Measurements from ENCODE around the gene SLC28A2. TPM values are rescaled to one million over a fixed set of nuclear protein-coding genes. Genes with fewer than 3 reads are reported as not detected.
"Not testable (repeated sequence)": the region's sequence is repeated elsewhere in the genome, so short reads cannot be mapped to it uniquely, and the experiment has no call there.

Gene SLC28A2
- polyA plus RNA-seq, 1 donor from 2014 or later = not detected

- Histone ChIP-seq H3F3A (ENCODE audit: insufficient read depth, low read length, poor library complexity, severe bottlenecking) (no peaks in the 10 kb centered on the region), H3K79me2 (replicated peaks; ENCODE audit: insufficient read depth, low read length) (no peaks in the 10 kb centered on the region), H3K4me2 (ENCODE audit: low read length) (no peak overlapping the region), H2AFZ (ENCODE audit: low read depth, low read length) (no peak overlapping the region), H3K9me2 (ENCODE audit: insufficient read depth, low read length) (no peaks in the 10 kb centered on the region), H3K27ac (ENCODE audit: low read length) (no peak overlapping the region), H3K36me3 (ENCODE audit: insufficient read depth, low read length) (no peaks in the 10 kb centered on the region), H3K4me3 (ENCODE audit: low read length) (no peak overlapping the region), H4K20me1 (ENCODE audit: insufficient read depth) (no peaks in the 10 kb centered on the region), H3K9ac (ENCODE audit: low read length) (no peak overlapping the region), H3K9me3 (ENCODE audit: low read length) (no peaks in the 10 kb centered on the region), H3K27me3 (ENCODE audit: insufficient read depth, low read depth, low read length) (no peaks in the 10 kb centered on the region)
- TF ChIP-seq EZH2 (IDR thresholded peaks at IDR 0.05; ENCODE audit: borderline replicate concordance, insufficient read depth, low read length, poor library complexity, severe bottlenecking) = no peak
These were observed 1.3 kb downstream of the SLC28A2 start for GRCh38 chr15:45253330-45253729.

- TF ChIP-seq EP300 (conservative IDR thresholded peaks at IDR 0.05; ENCODE audit: poor library complexity, severe bottlenecking) (no peak), REST (IDR thresholded peaks at IDR 0.05; ENCODE audit: borderline replicate concordance) (no peak), TAF1 (IDR thresholded peaks at IDR 0.05; ENCODE audit: low read depth) (no peak), CTCF (IDR thresholded peaks at IDR 0.05; ENCODE audit: poor library complexity, severe bottlenecking) (no peak), SMC3 (conservative IDR thresholded peaks at IDR 0.05; ENCODE audit: poor library complexity) (no peak), POLR2AphosphoS5 (IDR thresholded peaks at IDR 0.05) (no peak), RAD21 (conservative IDR thresholded peaks at IDR 0.05) (no peak), MXI1 (conservative IDR thresholded peaks at IDR 0.05; ENCODE audit: poor library complexity, severe bottlenecking) (no peak), EZH2 (IDR thresholded peaks at IDR 0.05; ENCODE audit: borderline replicate concordance, insufficient read depth, low read length, poor library complexity, severe bottlenecking) (no peak)
- Histone ChIP-seq H3K9me3 (ENCODE audit: low read length) (no peaks in the 10 kb centered on the region), H3K4me2 (ENCODE audit: low read length) (no peak overlapping the region)
These were observed 2.4 kb downstream of the SLC28A2 start for GRCh38 chr15:45254405-45254804.

GRCh38 chr15:45254824-45255223 is 2.8 kb downstream of the SLC28A2 start:
- not testable (repeated sequence) for H3K9me2 ChIP-seq (ENCODE audit: insufficient read depth, low read length); H3K9me3 ChIP-seq (ENCODE audit: low read length); H3K79me2 ChIP-seq (replicated peaks; ENCODE audit: insufficient read depth, low read length); H3K36me3 ChIP-seq (ENCODE audit: insufficient read depth, low read length); H3K4me3 ChIP-seq (ENCODE audit: low read length); H3K9ac ChIP-seq (ENCODE audit: low read length); H3K27me3 ChIP-seq (ENCODE audit: insufficient read depth, low read depth, low read length); H3K4me2 ChIP-seq (ENCODE audit: low read length); H2AFZ ChIP-seq (ENCODE audit: low read depth, low read length); H3K27ac ChIP-seq (ENCODE audit: low read length); H4K20me1 ChIP-seq (ENCODE audit: insufficient read depth); H3F3A ChIP-seq (ENCODE audit: insufficient read depth, low read length, poor library complexity, severe bottlenecking)

More at GRCh38 chr15:45254405-45254804, 2.4 kb downstream of the SLC28A2 start:
- Histone ChIP-seq H3K79me2 (replicated peaks; ENCODE audit: insufficient read depth, low read length) (no peaks in the 10 kb centered on the region), H3K27ac (ENCODE audit: low read length) (no peak overlapping the region), H3F3A (ENCODE audit: insufficient read depth, low read length, poor library complexity, severe bottlenecking) (no peaks in the 10 kb centered on the region), H3K27me3 (ENCODE audit: insufficient read depth, low read depth, low read length) (no peaks in the 10 kb centered on the region), H3K36me3 (ENCODE audit: insufficient read depth, low read length) (no peaks in the 10 kb centered on the region), H3K9ac (ENCODE audit: low read length) (no peak overlapping the region), H4K20me1 (ENCODE audit: insufficient read depth) (no peaks in the 10 kb centered on the region), H2AFZ (ENCODE audit: low read depth, low read length) (no peak overlapping the region), H3K9me2 (ENCODE audit: insufficient read depth, low read length) (no peaks in the 10 kb centered on the region), H3K4me3 (ENCODE audit: low read length) (no peak overlapping the region)

Measured in neural cell (in vitro differentiated cells).